ENCODE measurements around the gene SULT1E1.

SULT1E1 gene, protein sequence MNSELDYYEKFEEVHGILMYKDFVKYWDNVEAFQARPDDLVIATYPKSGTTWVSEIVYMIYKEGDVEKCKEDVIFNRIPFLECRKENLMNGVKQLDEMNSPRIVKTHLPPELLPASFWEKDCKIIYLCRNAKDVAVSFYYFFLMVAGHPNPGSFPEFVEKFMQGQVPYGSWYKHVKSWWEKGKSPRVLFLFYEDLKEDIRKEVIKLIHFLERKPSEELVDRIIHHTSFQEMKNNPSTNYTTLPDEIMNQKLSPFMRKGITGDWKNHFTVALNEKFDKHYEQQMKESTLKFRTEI

GRCh38 chr4:69860052-69860451, at the start of gene SULT1E1:
Gene SULT1E1, minus strand, starts transcription at chr4:69860145. Its CDS starts 2,501 bp downstream, at chr4:69857644.
- peak; percentile 48 to 54 for DNase-seq (ENCODE audit: low read depth in 2 of 2)

- DNase-seq (ENCODE audit: low read depth in 2 of 2): no peak
Observed at GRCh38 chr4:69909195-69909594, 49.2 kb upstream of the SULT1E1 start.

GRCh38 chr4:69907151-69907550, 47.2 kb upstream of the SULT1E1 start:
- peak; percentile 19 to 32 for DNase-seq (ENCODE audit: low read depth in 2 of 2)

GRCh38 chr4:69896530-69897116, 36.7 kb upstream of the SULT1E1 start:
- no peak for DNase-seq (ENCODE audit: low read depth in 2 of 2)

- DNase-seq (ENCODE audit: low read depth in 2 of 2): no peak
Observed at GRCh38 chr4:69894721-69895120, 34.8 kb upstream of the SULT1E1 start.

DNA sequence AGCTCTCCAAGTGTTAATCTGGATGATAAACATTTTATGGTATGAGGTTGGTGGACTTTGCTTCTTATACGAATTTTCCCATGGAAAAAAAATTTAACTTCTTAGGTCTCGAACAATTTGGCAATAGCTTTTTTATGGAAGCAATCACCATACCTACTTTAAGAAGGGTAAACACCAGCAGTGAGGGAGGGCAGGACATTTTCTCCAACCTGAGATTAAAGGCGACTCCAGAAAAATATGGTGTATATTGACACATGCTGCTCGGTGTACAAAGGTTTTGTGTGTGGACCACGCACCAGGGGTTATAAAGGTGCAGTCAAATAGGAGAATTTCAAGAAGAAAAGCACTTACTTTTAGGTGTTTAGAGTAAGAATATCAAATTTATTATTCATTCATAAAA, 34.2 kb upstream of the SULT1E1 start:
- DNase-seq (ENCODE audit: low read depth in 2 of 2): no peak

- DNase-seq (ENCODE audit: low read depth in 2 of 2): no peak
Observed at GRCh38 chr4:69888336-69888735, 28.4 kb upstream of the SULT1E1 start.

- no peak for DNase-seq (ENCODE audit: low read depth in 2 of 2)
Observed at GRCh38 chr4:69882150-69882549, 22.2 kb upstream of the SULT1E1 start.

DNA sequence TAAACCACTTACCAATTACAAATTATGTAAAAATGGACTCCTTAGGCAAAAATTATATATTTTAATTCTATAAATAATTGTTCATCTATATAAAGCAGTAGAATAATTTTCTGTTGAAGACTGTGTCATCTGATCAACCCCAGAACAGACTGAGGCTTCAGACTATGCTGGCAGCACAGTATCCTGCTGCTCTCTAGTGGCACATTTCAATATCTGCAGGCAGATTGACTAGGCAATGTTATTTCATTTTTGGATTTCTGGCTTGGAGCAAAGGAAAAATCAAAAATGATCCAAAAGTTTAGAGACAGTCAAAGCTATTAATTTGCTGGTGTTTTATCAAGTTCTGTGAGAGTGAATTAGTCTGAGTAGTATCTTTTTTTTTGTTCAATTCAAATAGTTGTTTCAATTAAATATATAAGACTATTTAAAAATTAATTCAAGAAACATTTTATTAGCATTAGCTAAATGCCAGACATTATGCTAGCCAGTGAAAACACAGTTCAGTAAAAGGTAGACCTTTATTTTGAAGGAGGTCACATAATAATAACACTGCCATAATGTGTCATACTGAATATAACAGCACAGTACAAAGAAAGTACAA, 21.3 kb upstream of the SULT1E1 start:
- DNase-seq (ENCODE audit: low read depth in 2 of 2): peak in 1 of 2 experiments; percentile 12

GRCh38 chr4:69878250-69878649, 18.3 kb upstream of the SULT1E1 start:
- DNase-seq (ENCODE audit: low read depth in 2 of 2): no peak

GRCh38 chr4:69877453-69877852, 17.5 kb upstream of the SULT1E1 start:
- no peak for DNase-seq (ENCODE audit: low read depth in 2 of 2)

DNA sequence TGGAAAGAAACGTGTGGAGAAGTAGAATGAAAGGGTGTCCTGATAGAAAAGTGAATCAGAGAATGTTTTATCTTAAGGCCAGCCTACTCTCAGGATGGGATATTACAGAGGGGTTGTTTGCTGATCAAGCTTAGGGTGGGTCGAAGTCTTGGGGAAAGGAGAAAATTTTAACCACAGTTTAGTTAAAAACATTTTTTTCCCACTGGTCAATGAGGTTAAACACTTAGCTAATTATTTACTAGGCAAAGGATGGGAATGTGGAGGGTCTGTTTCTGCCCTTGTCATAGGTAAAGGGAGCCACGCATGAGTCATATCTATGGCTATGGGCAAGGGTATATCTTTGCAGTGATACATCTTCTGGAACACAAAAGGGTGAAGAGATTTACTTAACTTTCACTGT, 16.1 kb upstream of the SULT1E1 start:
- DNase-seq (ENCODE audit: low read depth in 2 of 2): no peak

- no peak for DNase-seq (ENCODE audit: low read depth in 2 of 2)
Observed at GRCh38 chr4:69875576-69875975, 15.6 kb upstream of the SULT1E1 start.

GRCh38 chr4:69874507-69874906, 14.6 kb upstream of the SULT1E1 start:
- no peak for DNase-seq (ENCODE audit: low read depth in 2 of 2)

GRCh38 chr4:69861756-69862155, 1.8 kb upstream of the SULT1E1 start:
- no peak for DNase-seq (ENCODE audit: low read depth in 2 of 2)

DNA sequence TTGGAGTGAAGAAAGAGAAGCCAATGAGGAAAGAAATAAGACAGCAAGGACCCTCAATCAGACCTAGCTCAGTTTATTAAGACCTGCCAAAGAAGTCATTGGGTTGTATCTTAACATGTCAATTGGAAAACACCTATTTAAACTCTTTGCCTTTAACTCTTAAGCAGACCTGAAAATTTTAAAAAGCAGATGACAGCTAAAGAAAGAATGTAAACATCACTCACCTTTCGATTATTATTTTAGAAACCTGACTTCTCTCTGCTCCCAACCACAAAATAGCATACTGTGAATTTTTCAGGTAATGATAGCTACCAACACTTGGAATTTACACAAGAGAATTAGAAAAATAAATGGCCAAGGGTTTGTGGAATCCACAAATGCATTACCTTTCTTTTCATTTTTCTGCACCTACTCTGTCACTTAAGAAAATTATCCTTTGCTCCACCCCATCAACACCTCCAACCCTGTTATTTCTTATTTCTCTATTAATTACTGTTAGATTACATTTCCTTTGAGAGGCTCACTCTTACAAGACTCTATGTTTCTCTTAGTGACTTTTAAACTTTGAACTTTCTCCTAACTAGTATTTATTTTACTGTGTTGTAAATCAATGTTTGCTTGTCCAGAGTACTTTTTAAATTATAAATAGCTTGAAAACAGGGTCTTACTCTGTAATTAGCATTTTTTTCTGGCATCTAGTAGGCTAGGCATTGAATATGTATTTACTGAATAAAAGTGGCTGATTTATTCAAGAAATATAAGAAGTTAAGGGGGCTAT, 765 bp upstream of the SULT1E1 start:
- DNase-seq (ENCODE audit: low read depth in 2 of 2): no peak

GRCh38 chr4:69859140-69859685, 732 bp downstream of the SULT1E1 start:
- DNase-seq (ENCODE audit: low read depth in 2 of 2): no peak

DNA sequence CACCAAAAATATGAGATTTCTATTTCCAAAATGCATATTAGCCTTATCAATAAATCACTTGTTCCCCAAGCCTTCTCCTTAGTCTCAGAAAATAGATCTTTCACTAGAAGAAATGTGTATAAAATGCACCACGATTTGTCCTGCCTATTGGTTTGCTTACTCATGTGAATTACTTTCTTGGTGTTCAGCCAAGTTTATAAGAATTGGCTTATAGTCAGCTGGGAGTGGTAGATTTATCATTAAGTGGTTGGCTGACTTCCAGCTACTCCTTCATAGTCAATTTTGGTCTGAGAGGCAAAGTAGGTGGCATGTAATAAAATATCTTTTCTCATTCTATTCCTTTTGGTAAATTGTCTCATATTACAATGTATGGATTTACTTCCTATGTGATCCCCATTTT, 1.3 kb downstream of the SULT1E1 start:
- no peak for DNase-seq (ENCODE audit: low read depth in 2 of 2)

GRCh38 chr4:69855822-69856221, 4.1 kb downstream of the SULT1E1 start:
- no peak for DNase-seq (ENCODE audit: low read depth in 2 of 2)

- no peak for DNase-seq (ENCODE audit: low read depth in 2 of 2)
Observed at GRCh38 chr4:69849969-69850368, 10.0 kb downstream of the SULT1E1 start.

- DNase-seq (ENCODE audit: low read depth in 2 of 2): no peak
Observed at GRCh38 chr4:69849297-69849696, 10.6 kb downstream of the SULT1E1 start.

DNA sequence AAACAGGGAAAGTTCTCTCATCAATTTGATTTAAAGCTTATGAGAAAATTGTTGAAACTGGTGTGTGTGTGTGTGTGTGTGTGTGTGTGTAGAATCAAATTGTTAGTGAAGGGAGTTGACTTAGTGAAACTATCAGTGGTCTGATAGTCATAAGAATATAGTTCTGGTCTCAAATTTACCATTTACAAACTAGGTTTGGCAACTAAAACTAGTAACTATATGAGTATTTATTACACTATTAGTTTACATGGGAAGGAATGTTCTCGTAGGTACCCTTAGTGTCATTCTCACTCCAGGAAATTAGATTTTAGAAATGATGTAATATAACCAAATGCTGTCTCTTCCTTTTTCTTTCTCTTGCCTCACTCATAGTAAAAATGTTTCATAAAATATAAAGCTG, 11.9 kb downstream of the SULT1E1 start:
- no peak for DNase-seq (ENCODE audit: low read depth in 2 of 2)

Data from fibroblast of skin of left biceps (primary cell).